NCI-H748 treated with DMSO at 0.1 percent for 48 hours (cell line): ENCODE results near the gene UBE2L6.

ENCODE experiments used
- DNase-seq: peaks from one replicate; lab custom pipeline; 2025; lab: John Stamatoyannopoulos, UW

UBE2L6 gene

GRCh38 chr11:57530215-57530595, 37.3 kb downstream of the UBE2L6 start:
- no peak for DNase-seq

- no peak for DNase-seq
Observed at GRCh38 chr11:57529012-57529411, 38.5 kb downstream of the UBE2L6 start.

DNA sequence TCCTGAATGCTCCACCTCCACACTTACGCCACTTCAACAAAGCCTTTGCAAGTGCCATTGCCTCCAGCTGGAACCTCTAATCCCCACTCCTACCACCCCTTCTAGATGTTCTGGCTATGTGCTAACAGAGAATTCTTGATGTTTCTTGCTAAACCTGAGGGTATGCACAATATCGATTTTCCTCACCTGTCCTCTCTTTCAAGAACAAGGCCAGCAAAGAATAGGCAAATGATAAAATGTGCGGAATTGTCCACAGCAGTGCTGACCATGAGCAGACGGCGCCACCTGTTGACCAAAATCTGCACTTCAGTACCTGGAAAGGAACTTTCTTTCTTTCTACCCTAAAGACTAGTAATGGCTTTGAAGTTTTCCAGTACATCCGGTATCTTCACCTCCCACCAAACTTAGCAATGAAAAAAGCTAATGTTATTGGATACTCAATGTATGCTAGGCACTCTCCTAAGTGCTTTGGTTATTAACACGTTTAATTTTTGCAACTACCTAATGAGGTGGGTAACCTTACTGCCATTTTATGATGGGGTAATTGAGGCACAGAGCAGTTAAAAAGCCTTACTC, 40.3 kb downstream of the UBE2L6 start:
- peak; percentile 72 for DNase-seq

DNA sequence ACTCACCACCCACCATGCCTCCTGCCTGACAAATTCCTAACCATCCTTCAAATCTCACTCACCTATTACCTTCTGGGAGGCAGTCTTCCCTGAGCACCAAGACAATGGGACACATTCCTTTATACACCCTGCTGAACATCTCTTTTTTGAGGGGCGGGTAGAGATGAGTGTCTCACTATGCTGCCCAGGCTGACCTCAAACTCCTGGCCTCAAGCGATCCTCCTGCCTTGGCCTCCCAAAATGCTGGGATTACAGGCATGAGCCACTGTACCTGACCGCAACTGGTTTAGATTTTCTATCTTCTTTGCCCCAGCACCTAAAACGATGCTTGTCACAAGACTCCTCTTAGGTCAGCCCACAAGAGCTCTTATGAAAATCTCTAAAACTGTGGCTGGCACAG, 44.1 kb downstream of the UBE2L6 start:
- DNase-seq: no peak

- DNase-seq: no peak
Observed at GRCh38 chr11:57521116-57521515, 46.4 kb downstream of the UBE2L6 start.

DNA sequence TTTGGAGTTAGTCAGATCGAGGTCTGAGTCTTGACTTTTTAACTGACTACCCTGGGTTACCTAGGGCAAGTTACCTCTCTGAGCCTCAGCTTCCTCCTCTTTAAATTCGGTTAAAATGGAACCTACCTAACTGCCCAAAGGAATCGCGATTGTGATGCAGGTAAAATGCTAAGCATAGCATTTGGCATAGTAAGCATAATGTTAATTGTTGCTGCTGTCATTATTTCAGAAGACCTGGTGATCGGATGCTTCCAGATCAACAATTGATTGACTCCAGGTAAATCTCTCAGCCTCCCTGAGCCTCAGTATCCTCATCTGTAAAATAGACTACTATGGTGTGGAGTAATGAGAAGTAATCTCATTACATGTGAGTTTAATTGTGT, 51.4 kb downstream of the UBE2L6 start:
- no peak for DNase-seq

- no peak for DNase-seq
Observed at GRCh38 chr11:57515332-57516060, 52.0 kb downstream of the UBE2L6 start, which contains the start of gene SLC43A1. SLC43A1 (minus strand) TSS chr11:57515702; CDS start chr11:57514111, 1,591 bp downstream.

GRCh38 chr11:57514538-57515331, 52.7 kb downstream of the UBE2L6 start:
- peak; percentile 35 for DNase-seq

DNA sequence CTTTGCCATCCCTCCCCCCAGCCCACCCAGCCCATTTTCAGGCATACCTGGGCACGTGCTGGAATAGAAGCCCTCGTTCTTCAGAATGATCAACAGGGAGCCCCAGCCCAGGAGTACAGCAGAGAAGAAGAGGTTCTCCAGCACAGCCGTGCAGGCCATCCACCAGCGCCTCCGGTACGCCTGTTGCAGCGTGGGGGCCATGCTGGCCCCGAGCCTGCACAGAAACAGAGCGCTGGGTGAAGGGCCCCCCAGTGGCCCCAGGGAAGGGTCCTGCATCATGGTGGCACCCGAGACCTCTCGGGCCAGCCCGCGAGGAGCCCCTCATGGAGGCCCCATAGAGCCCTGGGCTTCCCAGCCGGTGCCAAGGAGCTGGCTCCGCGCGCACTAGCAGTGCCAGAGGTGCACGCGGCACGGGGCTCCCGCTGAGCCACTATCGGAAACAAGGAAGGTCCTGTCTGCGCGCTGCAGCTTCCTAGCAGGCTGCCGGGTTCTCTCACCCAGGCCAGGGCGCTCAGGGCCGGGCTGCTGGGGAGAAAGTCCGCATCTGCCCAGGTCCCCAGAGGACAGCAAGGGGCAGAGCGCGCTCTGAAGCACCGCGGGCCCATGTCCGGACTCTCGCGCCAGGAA, 53.4 kb downstream of the UBE2L6 start:
- DNase-seq: no peak

DNA sequence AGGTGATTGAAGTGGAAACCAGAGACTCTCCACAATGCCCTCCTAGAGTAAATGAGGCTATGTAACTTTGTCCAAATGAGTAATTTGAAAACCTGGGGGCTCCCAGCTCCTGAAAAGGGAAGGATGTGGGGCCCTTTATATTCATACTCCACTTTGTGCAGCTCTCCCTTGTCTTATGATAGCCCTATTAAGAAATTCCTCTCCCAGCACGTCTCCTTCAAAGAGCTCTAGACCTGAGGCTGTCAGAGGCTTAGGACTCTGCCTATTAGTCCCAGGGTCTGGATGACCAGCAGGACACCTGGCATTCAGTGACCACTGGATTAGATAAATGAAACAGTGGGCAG, 54.0 kb downstream of the UBE2L6 start:
- DNase-seq: no peak

- DNase-seq: no peak
Observed at GRCh38 chr11:57512646-57513451, 54.6 kb downstream of the UBE2L6 start.

- DNase-seq: no peak
Observed at GRCh38 chr11:57511741-57512430, 55.6 kb downstream of the UBE2L6 start.

- no peak for DNase-seq
Observed at GRCh38 chr11:57508341-57509170, 58.9 kb downstream of the UBE2L6 start.

GRCh38 chr11:57506522-57506921, 61.0 kb downstream of the UBE2L6 start:
- DNase-seq: no peak

- no peak for DNase-seq
Observed at GRCh38 chr11:57504511-57504910, 63.0 kb downstream of the UBE2L6 start.

GRCh38 chr11:57502870-57503269, 64.6 kb downstream of the UBE2L6 start:
- no peak for DNase-seq

DNA sequence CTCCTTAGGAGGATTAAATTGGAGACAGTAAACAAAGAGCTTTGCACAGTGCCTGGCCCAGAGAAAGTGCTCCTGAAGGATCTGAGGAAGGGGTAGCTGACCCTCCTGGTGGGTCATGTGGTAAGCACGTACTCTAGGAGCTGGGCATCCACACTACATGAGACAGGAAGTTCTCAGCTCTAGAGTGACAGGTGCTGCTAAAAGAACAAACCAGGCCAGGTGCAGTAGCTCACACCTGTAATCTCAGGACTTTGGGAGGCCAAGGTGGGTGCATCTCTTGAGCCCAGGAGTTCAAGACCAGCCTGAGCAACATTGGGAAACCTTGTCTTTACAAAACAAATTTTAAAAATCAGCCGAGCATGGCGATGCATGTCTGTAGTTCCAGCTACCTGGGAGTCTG, 65.1 kb downstream of the UBE2L6 start:
- DNase-seq: no peak

- DNase-seq: no peak
Observed at GRCh38 chr11:57501953-57502352, 65.5 kb downstream of the UBE2L6 start.
